ENCODE data around the gene INSIG2. TPM values are rescaled to one million over a fixed set of nuclear protein-coding genes. Genes with fewer than 3 reads are reported as not detected.

The INSIG2 gene
- total RNA-seq, 4 donors from 2014 or later = 8.5 to 24.5 (median 19.6) TPM

DNA sequence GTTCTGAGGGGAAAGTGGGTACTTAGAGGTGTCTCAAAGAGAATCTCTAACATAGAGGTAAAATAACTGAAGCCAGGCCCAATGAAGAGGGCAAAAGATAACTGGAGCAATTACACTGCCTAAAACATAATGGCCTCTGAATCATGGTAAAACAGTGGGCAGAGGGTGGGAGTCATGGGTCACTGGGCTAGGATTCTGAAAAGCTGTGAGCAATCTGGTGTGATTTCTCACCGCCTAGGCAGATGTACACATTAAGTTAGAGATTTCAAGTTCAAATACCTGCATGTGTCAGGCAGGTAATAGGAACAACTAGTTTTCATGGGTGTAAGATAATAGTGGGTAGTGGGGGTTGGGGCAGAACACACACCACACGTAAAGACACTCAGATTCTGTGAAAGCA lies 45.6 kb downstream of the INSIG2 start:
- TF ChIP-seq CTCF (IDR thresholded peaks at IDR 0.05; ENCODE audit: low read depth) = no peak

GRCh38 chr2:118134650-118135049 lies 46.4 kb downstream of the INSIG2 start:
- no peak for TF ChIP-seq CTCF (IDR thresholded peaks at IDR 0.05; ENCODE audit: low read depth)

DNA sequence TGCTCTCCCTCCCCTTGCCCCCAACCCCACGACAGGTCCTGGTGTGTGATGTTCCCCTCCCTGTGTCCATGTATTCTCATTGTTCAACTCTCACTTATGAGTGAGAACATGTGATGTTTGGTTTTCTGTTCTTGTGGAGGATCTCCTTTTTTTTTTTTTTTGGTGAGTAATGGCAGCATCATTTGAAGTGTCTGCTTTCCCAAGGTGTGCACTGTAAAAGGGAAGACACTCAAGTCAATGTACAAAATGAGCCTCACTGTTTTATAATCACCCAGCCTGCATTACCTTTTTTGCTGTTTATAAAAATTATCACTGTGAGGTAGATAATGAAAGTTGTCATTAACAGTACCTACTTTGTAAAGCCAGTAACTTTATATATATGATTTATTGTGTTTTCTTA lies 56.9 kb downstream of the INSIG2 start:
- TF ChIP-seq CTCF (IDR thresholded peaks at IDR 0.05; ENCODE audit: low read depth) = no peak

DNA sequence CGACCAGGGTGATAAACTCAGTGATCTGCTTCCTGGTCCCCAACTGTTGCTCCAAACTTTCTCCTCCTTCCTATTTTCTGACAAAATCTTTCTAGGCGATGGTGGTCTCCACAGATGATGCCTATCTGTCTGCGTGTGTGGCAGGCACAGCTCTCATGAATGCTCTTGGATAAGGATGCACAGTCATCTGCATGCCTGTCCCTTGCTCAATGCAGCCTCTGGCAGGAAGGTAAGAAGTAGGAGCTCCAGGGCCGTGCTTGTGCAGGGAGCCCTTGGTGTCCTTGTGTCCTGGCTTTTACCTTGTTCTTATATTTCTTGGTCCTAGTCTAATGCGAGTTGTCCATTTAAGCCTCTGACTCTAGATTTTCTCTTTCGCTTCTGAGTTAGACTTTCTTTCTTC lies 57.5 kb downstream of the INSIG2 start:
- no peak for TF ChIP-seq CTCF (IDR thresholded peaks at IDR 0.05; ENCODE audit: low read depth)

DNA sequence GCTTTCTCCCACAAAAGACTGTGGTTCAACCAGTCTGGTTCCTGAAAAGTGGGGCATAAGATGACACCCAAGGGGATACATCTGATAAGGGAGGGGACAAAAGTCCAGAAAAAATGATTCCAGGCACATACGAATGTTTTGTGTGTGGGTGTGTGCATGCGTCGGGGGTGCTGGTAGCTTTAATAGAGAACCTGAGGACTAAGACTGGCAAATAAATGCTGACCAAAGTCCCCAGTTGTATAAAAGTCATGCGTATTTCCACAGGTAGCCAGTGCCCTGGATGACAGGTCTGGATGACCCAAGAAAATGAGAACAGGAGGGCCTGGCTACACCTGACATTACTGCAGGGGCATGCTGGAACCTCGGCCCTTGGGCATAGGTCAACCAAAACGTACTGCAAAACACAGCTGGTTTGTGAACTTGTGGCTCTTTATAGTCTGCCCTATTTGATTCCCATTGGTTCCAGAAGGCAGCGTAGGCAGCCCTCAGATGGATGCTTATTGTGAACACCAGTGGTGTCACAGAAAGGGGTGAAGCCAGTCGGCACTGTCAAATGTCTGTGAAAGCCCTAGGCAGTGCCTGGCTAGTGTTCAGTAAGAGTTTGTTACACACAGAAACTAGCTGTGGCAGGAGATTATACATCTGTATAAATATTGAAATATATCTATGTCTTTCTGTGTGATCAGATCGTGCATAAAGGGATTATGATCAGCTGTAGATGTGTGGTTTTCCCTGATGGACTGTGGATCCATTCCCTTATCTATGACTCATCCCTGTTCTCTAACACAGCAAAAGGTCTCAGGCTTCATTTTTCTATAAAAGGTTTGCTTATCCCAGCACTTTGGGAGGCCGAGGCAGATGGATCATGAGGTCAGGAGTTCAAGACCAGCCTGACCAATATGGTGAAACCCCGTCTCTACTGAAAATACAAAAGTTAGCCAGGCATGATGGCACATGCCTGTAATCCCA lies 58.3 kb downstream of the INSIG2 start:
- TF ChIP-seq CTCF (IDR thresholded peaks at IDR 0.05; ENCODE audit: low read depth) = no peak

- no peak for TF ChIP-seq CTCF (IDR thresholded peaks at IDR 0.05; ENCODE audit: low read depth)
Measured at GRCh38 chr2:118148133-118148532, 59.9 kb downstream of the INSIG2 start.

GRCh38 chr2:118148809-118149208 lies 60.5 kb downstream of the INSIG2 start:
- no peak for TF ChIP-seq CTCF (IDR thresholded peaks at IDR 0.05; ENCODE audit: low read depth)

All from subcutaneous adipose tissue (tissue), 4 donors.